ENCODE data around the gene GHDC. TPM values are rescaled to one million over a fixed set of nuclear protein-coding genes. Genes with fewer than 3 reads are reported as not detected.

GHDC gene
- total and polyA plus RNA-seq, 2 donors (not counting 3 experiments of a cell fraction or from before 2014, with no cell fraction given), result 9.8 to 11.2 TPM

GRCh38 chr17:42169351-42169750 lies 24.9 kb downstream of the GHDC start:
- no peaks in the 10 kb centered on the region for H4K20me1 ChIP-seq (replicated peaks; ENCODE audit: control insufficient read depth, extremely low read depth, insufficient read depth, low read length)
- intact Hi-C loops (cut with micrococcal nuclease), result no loop called here
- H3K4me1 ChIP-seq (ENCODE audit: control insufficient read depth, extremely low read depth, insufficient read depth, low read length), result no peaks in the 10 kb centered on the region
- dilution Hi-C loops (cut with MboI; ENCODE audit: extremely low pct_ligation_motif_present, low sequenced_read_pairs), result no loop called here
- no peak overlapping the region for H3K4me2 ChIP-seq (ENCODE audit: insufficient read depth, low read length)
- no peak overlapping the region for H3K4me3 ChIP-seq (replicated peaks in 1 of 3; ENCODE audit: insufficient read depth in 1 of 3, low read depth in 1 of 3, low read length in 3 of 3)
- CTCF ChIA-PET, result interaction anchor here (0.6 kb wide), 1 partner anchor 143 kb away, joined by 3 read pairs; no protein-coding TSS in a partner anchor
- no peak overlapping the region for H3K27ac ChIP-seq (ENCODE audit: insufficient read depth, low read depth, low read length)
- no peaks in the 10 kb centered on the region for H3K9me1 ChIP-seq (replicated peaks; ENCODE audit: control insufficient read depth, extremely low read depth, insufficient read depth, low read length)
- no TSS peak for BruUV-seq (replicated peaks)
- H3K79me2 ChIP-seq (ENCODE audit: control insufficient read depth, insufficient read depth, low read length), result no peaks in the 10 kb centered on the region
- H3K36me3 ChIP-seq (ENCODE audit: control insufficient read depth in 2 of 2, extremely low read depth in 1 of 2, insufficient read depth in 2 of 2, low read length in 2 of 2), result no peaks in the 10 kb centered on the region
- TF ChIP-seq CTCF (IDR thresholded peaks at IDR 0.05; ENCODE audit: extremely low read depth in 1 of 2, insufficient read depth in 1 of 2, low read depth in 1 of 2, low read length in 2 of 2), result no peak
- H2AFZ ChIP-seq (ENCODE audit: low read depth, low read length), result no peak overlapping the region
- FAIRE-seq, result no peak
- H3K9me3 ChIP-seq (replicated peaks; ENCODE audit: control insufficient read depth, insufficient read depth, low read length), result no peaks in the 10 kb centered on the region
- POLR2A ChIA-PET, result no interaction called here
- no peak for DNase-seq (ENCODE audit: low read depth, low spot score)
- no peak overlapping the region for H3K9ac ChIP-seq (replicated peaks; ENCODE audit: extremely low read depth, insufficient read depth, low read length)
- H3K27me3 ChIP-seq (ENCODE audit: control insufficient read depth in 2 of 2, insufficient read depth in 2 of 2, low read length in 2 of 2), result peaks cover 0 to 5% of the 10 kb centered on the region in 2 experiments

GRCh38 chr17:42167807-42168206 lies 26.5 kb downstream of the GHDC start:
- ChIA-PET CTCF (interaction anchor here (2.2 kb wide), 1 partner anchor 14 kb away, joined by 6 read pairs; the partner anchor contains the start of gene KCNH4), POLR2A (no interaction called here)
- H3K79me2 ChIP-seq (ENCODE audit: control insufficient read depth, insufficient read depth, low read length), result no peaks in the 10 kb centered on the region
- dilution Hi-C loops (cut with MboI; ENCODE audit: extremely low pct_ligation_motif_present, low sequenced_read_pairs), result no loop called here
- no peak overlapping the region for H3K4me3 ChIP-seq (replicated peaks in 1 of 3; ENCODE audit: insufficient read depth in 1 of 3, low read depth in 1 of 3, low read length in 3 of 3)
- TF ChIP-seq FOS (IDR thresholded peaks at IDR 0.05; ENCODE audit: borderline replicate concordance, insufficient read depth, low read length) (no peak), CTCF (IDR thresholded peaks at IDR 0.05; ENCODE audit: extremely low read depth in 1 of 2, insufficient read depth in 1 of 2, low read depth in 1 of 2, low read length in 2 of 2) (no peak), GATA2 (IDR thresholded peaks at IDR 0.05; ENCODE audit: insufficient read depth, insufficient read length, low read depth, low read length) (no peak), EZH2 (IDR thresholded peaks at IDR 0.05; ENCODE audit: borderline replicate concordance, low read depth, low read length, severe bottlenecking) (no peak), POLR2AphosphoS5 (IDR thresholded peaks at IDR 0.05; ENCODE audit: insufficient read depth, low read depth, low read length) (no peak), POLR2A (IDR thresholded peaks at IDR 0.05; ENCODE audit: low read depth, low read length) (no peak), MYC (IDR thresholded peaks at IDR 0.05; ENCODE audit: low read depth, low read length) (no peak), JUN (IDR thresholded peaks at IDR 0.05; ENCODE audit: borderline replicate concordance, insufficient read depth, insufficient read length, low read depth) (no peak)
- TF ChIP-seq, protein P1, sequence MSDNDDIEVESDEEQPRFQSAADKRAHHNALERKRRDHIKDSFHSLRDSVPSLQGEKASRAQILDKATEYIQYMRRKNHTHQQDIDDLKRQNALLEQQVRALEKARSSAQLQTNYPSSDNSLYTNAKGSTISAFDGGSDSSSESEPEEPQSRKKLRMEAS (IDR thresholded peaks at IDR 0.05; ENCODE audit: insufficient read depth, insufficient read length), result no peak
- peaks cover 0 to 3% of the 10 kb centered on the region in 2 experiments for H3K27me3 ChIP-seq (ENCODE audit: control insufficient read depth in 2 of 2, insufficient read depth in 2 of 2, low read length in 2 of 2)
- H3K4me2 ChIP-seq (ENCODE audit: insufficient read depth, low read length), result no peak overlapping the region
- H3K9me3 ChIP-seq (replicated peaks; ENCODE audit: control insufficient read depth, insufficient read depth, low read length), result no peaks in the 10 kb centered on the region
- H2AFZ ChIP-seq (ENCODE audit: low read depth, low read length), result no peak overlapping the region
- no peaks in the 10 kb centered on the region for H3K4me1 ChIP-seq (ENCODE audit: control insufficient read depth, extremely low read depth, insufficient read depth, low read length)
- DNase-seq (ENCODE audit: low read depth, low spot score) (no peak), FAIRE-seq (no peak)
- no peaks in the 10 kb centered on the region for H4K20me1 ChIP-seq (replicated peaks; ENCODE audit: control insufficient read depth, extremely low read depth, insufficient read depth, low read length)
- no peak overlapping the region for H3K9ac ChIP-seq (replicated peaks; ENCODE audit: extremely low read depth, insufficient read depth, low read length)
- no peak overlapping the region for H3K27ac ChIP-seq (ENCODE audit: insufficient read depth, low read depth, low read length)
- BruUV-seq (replicated peaks), result no TSS peak
- no peaks in the 10 kb centered on the region for H3K36me3 ChIP-seq (ENCODE audit: control insufficient read depth in 2 of 2, extremely low read depth in 1 of 2, insufficient read depth in 2 of 2, low read length in 2 of 2)
- H3K9me1 ChIP-seq (replicated peaks; ENCODE audit: control insufficient read depth, extremely low read depth, insufficient read depth, low read length), result no peaks in the 10 kb centered on the region
- intact Hi-C loops (cut with micrococcal nuclease), result no loop called here

Data from endothelial cell of umbilical vein (primary cell).